Measurements from ENCODE around the gene CSNK1G1.

Gene CSNK1G1

DNA sequence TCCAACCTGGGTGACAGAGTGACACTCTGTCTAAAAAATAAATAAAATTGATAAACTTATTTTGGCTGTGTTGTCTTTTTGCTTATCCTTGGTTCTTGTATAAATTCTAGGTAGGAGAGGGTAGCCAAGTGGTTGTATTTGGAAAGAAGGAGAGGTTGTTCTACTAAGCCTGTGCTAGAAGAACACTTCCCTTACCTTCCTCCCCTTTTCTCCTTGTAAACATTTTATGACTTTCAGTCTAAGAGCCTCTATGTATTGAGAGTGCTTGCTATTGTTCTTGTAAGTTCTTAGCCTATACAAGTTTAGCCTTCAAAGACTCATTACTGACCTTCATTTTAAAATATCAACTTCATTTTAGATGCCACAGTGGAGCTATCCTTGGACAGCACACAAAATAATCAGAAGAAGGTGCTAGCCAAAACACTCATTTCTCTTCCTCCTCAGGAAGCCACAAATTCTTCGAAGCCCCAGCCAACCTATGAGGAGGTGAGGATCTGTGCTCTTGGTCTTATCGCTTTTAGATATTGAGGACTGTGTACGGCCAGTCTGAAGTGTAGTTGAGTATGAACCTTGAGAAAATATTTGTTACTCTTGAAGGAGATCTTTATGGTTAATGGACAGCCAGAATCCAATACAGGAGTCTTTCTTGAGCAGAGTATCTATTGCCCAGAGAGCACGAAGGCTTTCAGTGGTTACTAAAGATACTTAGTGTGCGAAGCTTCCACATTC lies 238.1 kb downstream of the CSNK1G1 start:
- H3K27ac ChIP-seq = no peak overlapping the region
- TF ChIP-seq, protein P1, sequence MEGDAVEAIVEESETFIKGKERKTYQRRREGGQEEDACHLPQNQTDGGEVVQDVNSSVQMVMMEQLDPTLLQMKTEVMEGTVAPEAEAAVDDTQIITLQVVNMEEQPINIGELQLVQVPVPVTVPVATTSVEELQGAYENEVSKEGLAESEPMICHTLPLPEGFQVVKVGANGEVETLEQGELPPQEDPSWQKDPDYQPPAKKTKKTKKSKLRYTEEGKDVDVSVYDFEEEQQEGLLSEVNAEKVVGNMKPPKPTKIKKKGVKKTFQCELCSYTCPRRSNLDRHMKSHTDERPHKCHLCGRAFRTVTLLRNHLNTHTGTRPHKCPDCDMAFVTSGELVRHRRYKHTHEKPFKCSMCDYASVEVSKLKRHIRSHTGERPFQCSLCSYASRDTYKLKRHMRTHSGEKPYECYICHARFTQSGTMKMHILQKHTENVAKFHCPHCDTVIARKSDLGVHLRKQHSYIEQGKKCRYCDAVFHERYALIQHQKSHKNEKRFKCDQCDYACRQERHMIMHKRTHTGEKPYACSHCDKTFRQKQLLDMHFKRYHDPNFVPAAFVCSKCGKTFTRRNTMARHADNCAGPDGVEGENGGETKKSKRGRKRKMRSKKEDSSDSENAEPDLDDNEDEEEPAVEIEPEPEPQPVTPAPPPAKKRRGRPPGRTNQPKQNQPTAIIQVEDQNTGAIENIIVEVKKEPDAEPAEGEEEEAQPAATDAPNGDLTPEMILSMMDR (conservative IDR thresholded peaks at IDR 0.05; ENCODE audit: low read depth) = no peak
- ChIA-PET POLR2A (ENCODE audit: low non-redundant PET) (no interaction called here), CTCF (interaction anchor here (1.1 kb wide), 1 partner anchor 13 kb away, joined by 3 read pairs; no protein-coding TSS in a partner anchor)
- no peak for DNase-seq (ENCODE audit: low spot score)
